Vagina (tissue), 2 donors: ENCODE results near the gene SUSD3.

Source experiments
- POLR2A ChIP-seq, 2 donors: fragments of 450-650 bp; IDR thresholded peaks; one replicate each; pipeline ENCODE4 v1.6.1; 2017; ENCODE audit warnings: antibody characterized with exemption in 2 of 2, mild to moderate bottlenecking in 2 of 2, moderate library complexity in 2 of 2
- TF ChIP-seq, protein P1 (sequence below), 3 experiments: fragments of 450-650 bp in 2 of 3; fragments of 200-600 bp in 1 of 3; sonication (generic) in 1 of 3; IDR thresholded peaks; one replicate each; pipeline ENCODE4 v1.5.1; 2017 to 2019; ENCODE audit warnings: antibody characterized with exemption in 3 of 3, mild to moderate bottlenecking in 2 of 3, moderate library complexity in 2 of 3

GRCh38 chr9:93079371-93079770, 20.9 kb downstream of the SUSD3 start:
- no peak for TF ChIP-seq POLR2A (IDR thresholded peaks at IDR 0.05)
- TF ChIP-seq, protein P1, sequence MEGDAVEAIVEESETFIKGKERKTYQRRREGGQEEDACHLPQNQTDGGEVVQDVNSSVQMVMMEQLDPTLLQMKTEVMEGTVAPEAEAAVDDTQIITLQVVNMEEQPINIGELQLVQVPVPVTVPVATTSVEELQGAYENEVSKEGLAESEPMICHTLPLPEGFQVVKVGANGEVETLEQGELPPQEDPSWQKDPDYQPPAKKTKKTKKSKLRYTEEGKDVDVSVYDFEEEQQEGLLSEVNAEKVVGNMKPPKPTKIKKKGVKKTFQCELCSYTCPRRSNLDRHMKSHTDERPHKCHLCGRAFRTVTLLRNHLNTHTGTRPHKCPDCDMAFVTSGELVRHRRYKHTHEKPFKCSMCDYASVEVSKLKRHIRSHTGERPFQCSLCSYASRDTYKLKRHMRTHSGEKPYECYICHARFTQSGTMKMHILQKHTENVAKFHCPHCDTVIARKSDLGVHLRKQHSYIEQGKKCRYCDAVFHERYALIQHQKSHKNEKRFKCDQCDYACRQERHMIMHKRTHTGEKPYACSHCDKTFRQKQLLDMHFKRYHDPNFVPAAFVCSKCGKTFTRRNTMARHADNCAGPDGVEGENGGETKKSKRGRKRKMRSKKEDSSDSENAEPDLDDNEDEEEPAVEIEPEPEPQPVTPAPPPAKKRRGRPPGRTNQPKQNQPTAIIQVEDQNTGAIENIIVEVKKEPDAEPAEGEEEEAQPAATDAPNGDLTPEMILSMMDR (IDR thresholded peaks at IDR 0.05), result no peak
